NT2/D1 (cell line): ENCODE results near the gene TAMALIN.

Experiments used
- DNase-seq: peaks from one replicate; pipeline ENCODE4 v3.0.0-alpha.2; 2011; ENCODE audit warnings: low read depth, low spot score
- H3K27me3 ChIP-seq: 2 replicates; pipeline ENCODE4 v1.6.0; 2011; ENCODE audit warnings: mild to moderate bottlenecking; ENCODE audit not compliant: insufficient read length, insufficient read depth
- H3K36me3 ChIP-seq: 2 replicates; pipeline ENCODE4 v1.6.1; 2011; ENCODE audit warnings: mild to moderate bottlenecking, low read length, mixed read lengths; ENCODE audit not compliant: insufficient read depth, insufficient read length
- H3K4me1 ChIP-seq: 2 replicates; pipeline ENCODE4 v1.5.1; 2011; ENCODE audit not compliant: insufficient read depth, insufficient read length
- H3K4me3 ChIP-seq: 2 replicates; pipeline ENCODE4 v1.5.1; 2011; ENCODE audit warnings: low read depth; ENCODE audit not compliant: insufficient read length
- H3K9ac ChIP-seq: 2 replicates; pipeline ENCODE4 v1.6.0; 2011; ENCODE audit warnings: low read depth; ENCODE audit not compliant: insufficient read length
- H3K9me3 ChIP-seq: 2 replicates; pipeline ENCODE4 v1.5.1; 2011; ENCODE audit warnings: mild to moderate bottlenecking, low read length; ENCODE audit not compliant: insufficient read depth
- SUZ12 ChIP-seq: IDR thresholded peaks from 2 replicates; pipeline ENCODE4 v1.6.1; 2011; ENCODE audit not compliant: insufficient read length, insufficient read depth; ENCODE audit errors: extremely low read depth
- YY1 ChIP-seq: IDR thresholded peaks from 2 replicates; pipeline ENCODE4 v1.6.1; 2011; ENCODE audit not compliant: insufficient read length, insufficient read depth
- ZNF274 ChIP-seq: IDR thresholded peaks from 2 replicates; pipeline ENCODE4 v1.6.1; 2011; ENCODE audit warnings: mild to moderate bottlenecking, low read depth, low read length

The TAMALIN gene

DNA sequence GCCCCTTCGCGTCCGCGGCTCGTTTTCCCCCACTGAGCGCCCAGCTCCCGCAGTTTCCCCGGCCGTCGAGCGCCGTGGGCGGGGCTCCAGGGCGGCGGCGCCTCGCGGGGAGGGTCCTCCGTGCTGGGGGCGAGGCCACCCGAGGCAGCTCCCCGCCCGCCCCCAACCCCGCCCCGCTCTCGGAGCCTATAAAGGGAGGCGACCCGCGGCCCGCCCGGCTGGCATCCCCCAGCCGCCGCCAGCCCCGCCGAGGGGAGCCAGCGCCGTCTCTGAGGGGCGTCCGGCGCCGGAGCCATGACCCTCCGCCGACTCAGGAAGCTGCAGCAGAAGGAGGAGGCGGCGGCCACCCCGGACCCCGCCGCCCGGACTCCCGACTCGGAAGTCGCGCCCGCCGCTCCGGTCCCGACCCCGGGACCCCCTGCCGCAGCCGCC lies at the start of gene TAMALIN:
TAMALIN (plus strand) TSS at position 221 of the 432 bp plus-strand sequence; CDS start at position 295, 74 bp downstream.
- no peak for DNase-seq
- H3K27me3 ChIP-seq, result peaks cover 12% of the 10 kb centered on the region
- no peaks in the 10 kb centered on the region for H3K9me3 ChIP-seq
- H3K4me3 ChIP-seq, result peak within 1 kb of the TSS; percentile 86
- peaks cover 37% of the 10 kb centered on the region for H3K4me1 ChIP-seq
- peaks cover 26% of the 10 kb centered on the region for H3K36me3 ChIP-seq
- TF ChIP-seq YY1 (no peak), ZNF274 (no peak), SUZ12 (no peak)
- H3K9ac ChIP-seq, result peak within 1 kb of the TSS; percentile 93

GRCh38 chr12:51958542-51958941 lies 48.2 kb upstream of the TAMALIN start:
- H3K9me3 ChIP-seq, result no peaks in the 10 kb centered on the region; the same call in 1 of the 2 replicates
- TF ChIP-seq YY1 (no peak), SUZ12 (no peak), ZNF274 (no peak)
- H3K4me3 ChIP-seq, result no peak overlapping the region
- H3K9ac ChIP-seq, result no peak overlapping the region
- H3K27me3 ChIP-seq, result no peaks in the 10 kb centered on the region
- H3K36me3 ChIP-seq, result peaks cover 24% of the 10 kb centered on the region
- H3K4me1 ChIP-seq, result no peaks in the 10 kb centered on the region
- no peak for DNase-seq

DNA sequence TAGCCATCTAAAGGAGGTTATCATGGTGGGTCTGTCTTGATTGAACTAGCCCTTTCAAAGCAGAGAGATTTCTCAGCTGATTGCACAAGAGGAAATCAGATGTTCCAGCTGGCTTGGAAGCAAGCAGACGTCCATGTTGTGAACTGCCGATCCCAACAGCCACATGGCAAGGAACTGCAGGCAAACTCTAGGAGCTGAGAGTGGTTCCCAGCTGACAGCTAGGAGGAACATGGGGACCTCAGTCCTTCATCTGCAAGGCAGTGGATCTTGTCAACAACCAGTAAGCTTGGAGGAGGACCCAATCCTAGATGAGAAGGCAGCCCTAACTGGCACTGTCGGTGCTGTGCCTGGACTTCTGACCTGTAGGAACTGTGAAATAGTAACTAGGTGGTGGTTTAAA lies 47.5 kb upstream of the TAMALIN start:
- no peak for DNase-seq
- Histone ChIP-seq H3K36me3 (peaks cover 24% of the 10 kb centered on the region), H3K9me3 (no peaks in the 10 kb centered on the region; the same call in 1 of the 2 replicates), H3K27me3 (no peaks in the 10 kb centered on the region), H3K4me1 (no peaks in the 10 kb centered on the region), H3K4me3 (no peak overlapping the region), H3K9ac (no peak overlapping the region)
- TF ChIP-seq SUZ12 (no peak), YY1 (no peak), ZNF274 (no peak)

DNA sequence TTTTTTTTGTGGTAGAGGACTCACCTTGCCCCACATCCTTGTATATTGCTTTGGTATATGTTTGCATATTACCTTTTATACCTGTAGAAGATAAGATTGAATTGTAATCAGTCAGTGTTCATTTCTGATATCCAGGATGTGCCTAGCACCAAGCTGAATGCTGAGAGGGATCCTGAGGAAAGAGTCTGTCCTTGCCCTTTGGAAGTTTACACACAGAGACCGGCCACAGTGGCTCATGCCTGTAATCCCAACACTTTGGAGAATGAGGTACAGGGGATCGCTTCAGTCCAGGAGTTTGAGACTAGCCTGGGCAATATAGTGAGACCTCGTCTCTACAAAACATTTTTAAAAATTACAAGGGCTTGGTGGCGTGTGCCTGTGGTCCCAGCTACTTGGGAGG lies 46.8 kb upstream of the TAMALIN start:
- DNase-seq, result no peak
- TF ChIP-seq ZNF274, result no peak
- no peak for TF ChIP-seq SUZ12
- no peak for TF ChIP-seq YY1
- Histone ChIP-seq H3K9me3 (peaks cover 4% of the 10 kb centered on the region), H3K27me3 (no peaks in the 10 kb centered on the region), H3K36me3 (peaks cover 24% of the 10 kb centered on the region), H3K9ac (no peak overlapping the region), H3K4me1 (no peaks in the 10 kb centered on the region), H3K4me3 (no peak overlapping the region)

DNA sequence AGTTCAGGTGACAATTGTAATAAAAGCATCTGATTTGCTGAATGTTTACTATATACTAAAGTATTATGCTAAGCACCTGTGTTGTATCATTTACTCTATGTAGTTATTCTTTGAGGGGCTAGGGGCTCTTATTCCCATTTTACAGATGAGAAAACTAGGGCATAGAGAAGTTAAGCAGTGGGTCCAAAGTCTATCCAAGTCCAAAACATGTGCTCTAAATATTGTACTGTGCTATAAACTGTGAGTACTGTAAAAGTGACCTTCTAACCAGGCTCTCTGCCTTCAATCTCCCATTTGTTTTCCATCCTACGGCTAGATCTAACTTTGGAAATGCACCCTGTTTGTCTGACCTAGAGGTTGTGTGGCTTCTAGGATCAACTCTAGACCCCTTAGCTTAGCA lies 46.3 kb upstream of the TAMALIN start:
- no peak for TF ChIP-seq YY1
- TF ChIP-seq SUZ12, result no peak
- no peak for TF ChIP-seq ZNF274
- no peak overlapping the region for H3K4me3 ChIP-seq
- peaks cover 24% of the 10 kb centered on the region for H3K36me3 ChIP-seq
- H3K27me3 ChIP-seq, result no peaks in the 10 kb centered on the region
- peaks cover 6% of the 10 kb centered on the region for H3K9me3 ChIP-seq
- H3K4me1 ChIP-seq, result no peaks in the 10 kb centered on the region
- DNase-seq, result no peak
- no peak overlapping the region for H3K9ac ChIP-seq

DNA sequence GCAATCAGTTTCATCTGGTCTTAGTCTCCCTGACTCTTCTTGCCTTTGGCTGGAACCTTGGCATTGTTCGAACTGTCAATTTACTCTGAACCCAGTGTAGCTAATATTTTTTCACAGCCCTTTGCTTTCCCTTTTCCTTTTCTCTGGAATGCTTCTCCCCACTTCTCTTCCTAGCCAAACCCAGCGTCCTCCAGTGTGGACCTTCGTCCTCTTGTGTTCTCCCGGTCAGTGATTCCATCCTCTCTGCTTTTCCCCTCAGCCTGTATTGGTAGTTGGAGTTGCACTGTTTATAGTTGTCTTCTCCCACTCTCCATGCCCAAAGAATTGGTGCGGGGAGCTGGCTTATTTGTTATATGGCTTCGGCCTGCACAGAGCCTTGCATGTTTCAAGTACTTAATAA lies 45.9 kb upstream of the TAMALIN start:
- no peak overlapping the region for H3K9ac ChIP-seq
- TF ChIP-seq SUZ12, result no peak
- no peak for TF ChIP-seq ZNF274
- no peak for TF ChIP-seq YY1

DNA sequence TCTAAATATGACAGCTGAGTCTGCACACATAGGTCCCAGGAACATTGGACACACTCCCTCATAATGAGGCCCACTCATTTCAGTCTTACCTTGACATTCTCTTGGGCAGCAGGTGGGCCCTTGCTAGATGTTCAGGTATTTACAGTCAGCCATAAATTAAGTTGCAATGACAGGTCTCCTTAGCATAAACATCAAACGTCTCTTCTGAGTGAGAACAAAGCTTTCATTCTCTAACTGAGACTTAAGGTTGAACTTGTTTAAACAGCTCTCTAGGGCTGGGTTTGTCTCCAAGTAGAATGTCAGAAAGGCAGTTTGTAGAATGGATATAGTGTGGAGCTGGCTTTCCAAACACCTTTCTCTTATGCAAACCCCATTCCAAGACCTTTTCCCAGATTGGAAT lies 44.9 kb upstream of the TAMALIN start:
- Histone ChIP-seq H3K4me3 (no peak overlapping the region), H3K4me1 (no peaks in the 10 kb centered on the region), H3K36me3 (peaks cover 24% of the 10 kb centered on the region), H3K9ac (no peak overlapping the region), H3K9me3 (peaks cover 6% of the 10 kb centered on the region), H3K27me3 (no peaks in the 10 kb centered on the region)
- DNase-seq, result no peak
- TF ChIP-seq SUZ12 (no peak), YY1 (no peak), ZNF274 (no peak)

More for the DNA sequence above, 45.9 kb upstream of the TAMALIN start:
- peaks cover 24% of the 10 kb centered on the region for H3K36me3 ChIP-seq
- H3K27me3 ChIP-seq, result no peaks in the 10 kb centered on the region
- no peak overlapping the region for H3K4me3 ChIP-seq
- no peaks in the 10 kb centered on the region for H3K4me1 ChIP-seq
- H3K9me3 ChIP-seq, result peaks cover 6% of the 10 kb centered on the region
- DNase-seq, result no peak
